Ovary (tissue), 9 donors: ENCODE measurements around the gene AK1. TPM values are rescaled to one million over a fixed set of nuclear protein-coding genes. Genes with fewer than 3 reads are reported as not detected.

Source experiments
- DNase-seq, 5 donors: peaks; one replicate each; pipeline ENCODE4 v3.0.0-alpha.2; 2019 to 2020
- H3K27ac ChIP-seq, 2 donors: fragments of 200-600 bp; one replicate each; pipeline versions ENCODE4 v1.5.1 to v1.8.0; 2019 to 2022
- H3K27me3 ChIP-seq: fragments of 200-600 bp; one replicate; pipeline ENCODE4 v1.8.0; 2022
- H3K36me3 ChIP-seq: fragments of 200-600 bp; sonication (generic); one replicate; pipeline ENCODE4 v1.5.1; 2019
- H3K4me1 ChIP-seq: one replicate; pipeline ENCODE4 v1.8.1; 2013; ENCODE audit warnings: mild to moderate bottlenecking, moderate library complexity; ENCODE audit not compliant: insufficient read depth
- H3K4me3 ChIP-seq: fragments of 200-600 bp; sonication (generic); one replicate; pipeline ENCODE4 v1.5.1; 2017
- H3K9me3 ChIP-seq, 2 donors: fragments of 200-600 bp in 1 of 2; sonication (generic) in 1 of 2; one replicate each; pipeline versions ENCODE4 v1.5.1 to v1.8.1; 2013 to 2019; ENCODE audit warnings: mild to moderate bottlenecking in 1 of 2, moderate library complexity in 1 of 2
- CTCF ChIP-seq, 3 donors: fragments of 450-650 bp in 2 of 3; fragments of 200-600 bp in 1 of 3; IDR thresholded peaks; one replicate each; pipeline versions ENCODE4 v1.5.1 to v1.8.0; 2016 to 2022; ENCODE audit warnings: antibody characterized with exemption in 3 of 3, mild to moderate bottlenecking in 1 of 3
- EP300 ChIP-seq: sonication (generic); formaldehyde crosslinking; IDR thresholded peaks from one replicate; pipeline ENCODE4 v1.6.1; 2017; ENCODE audit warnings: antibody characterized with exemption
- POLR2A ChIP-seq: fragments of 450-650 bp; IDR thresholded peaks from one replicate; pipeline ENCODE4 v1.6.1; 2017; ENCODE audit warnings: antibody characterized with exemption, mild to moderate bottlenecking, moderate library complexity
- WGBS, 3 donors: extraction: QIAGEN DNeasy Blood & Tissue Kit in 1 of 3; methylation state at CpG; one replicate each; pipeline versions ENCODE4 v1.1.5 to v1.1.7; 2013 to 2017; 5-methylcytosine and 5-hydroxymethylcytosine counted together
- intact Hi-C, 4 donors: fragments of 100-400 bp; cut with DNase I; formaldehyde crosslinking; loops; one replicate each; pipeline versions ENCODE4 v1.11.0 to v1.15.1; 2022 to 2023
- polyA plus RNA-seq, 2 donors: library from polyadenylated mRNA; stranded (reverse); fragments of 200-250 nt in 1 of 2; fragments of 350-450 nt in 1 of 2; fragmentation: Illumina TruSeq in 1 of 2; extraction: RNeasy Lipid Tissue Mini Kit (QIAGEN cat#74804) in 1 of 2; gene quantifications; one replicate each; pipeline ENCODE4 v1.2.3, GENCODE V29; 2013 to 2014
- total RNA-seq, 7 donors: library from RNA; depleted of rRNA in 2 of 7; stranded (reverse); fragments of >200 nt in 2 of 7; fragmentation: NEBNext Ultra II Directional in 3 of 7; extraction: Animal tissue kit (Norgen Biotek cat#: 25700) in 3 of 7; gene quantifications; one replicate each; pipeline versions ENCODE4 v1.1.0 to v1.2.4, GENCODE V29; 2016 to 2023
- donor health status: DM: no; HTN: no; CAD: no; lungs with moderate emphysema.
- donor health status: DM: no; HTN: no; CAD: no.
- donor health status: Bipolar disorder and iron deficiency.
- donor health status: DM: yes; HTN: yes; CAD: no.
- donor health status: DM: no; HTN: no; CAD: no.
- donor health status: DM: yes; HTN: yes; CAD: no.

Gene AK1
- total and polyA plus RNA-seq, 9 donors: 30.9 to 174 (median 119) TPM

- intact Hi-C loops: no loop called here
- Histone ChIP-seq H3K9me3 (no peaks in the 10 kb centered on the region), H3K4me1 (peaks cover 40% of the 10 kb centered on the region), H3K36me3 (no peaks in the 10 kb centered on the region), H3K27me3 (no peaks in the 10 kb centered on the region), H3K4me3 (no peak overlapping the region), H3K27ac (peak overlapping the region; percentile 0 to 83)
- DNase-seq: peak in 2 of 5 donors; percentile 29 to 38
- WGBS, 3 donors: 79 to 82% (median 80%) methylated on average over 11 of the region's 11 CpGs
- TF ChIP-seq POLR2A (no peak), EP300 (no peak), CTCF (IDR thresholded peaks at IDR 0.05) (no peak)
Observed at GRCh38 chr9:127856094-127856728, 21.3 kb downstream of the AK1 start.

DNA sequence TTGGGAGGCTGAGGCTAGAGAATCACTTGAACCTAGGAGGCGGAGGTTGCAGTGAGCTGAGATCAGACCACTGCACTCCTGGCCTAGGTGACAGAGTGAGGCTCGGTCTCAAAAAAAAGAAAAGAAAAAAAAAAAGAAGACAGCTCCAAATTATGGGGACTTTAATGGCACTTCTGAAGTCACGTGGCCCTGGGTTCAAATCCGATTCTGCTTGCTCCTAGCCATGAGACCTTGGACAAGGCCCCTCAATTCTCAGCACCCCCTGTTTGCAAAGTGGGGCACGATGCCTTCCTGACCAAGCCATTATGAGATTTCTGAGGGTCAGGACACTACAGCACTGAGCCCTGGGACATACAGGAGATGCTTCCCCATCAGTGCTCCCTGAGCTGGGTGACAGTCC is 22.0 kb downstream of the AK1 start:
- 89 to 95% (median 91%) methylated on average over 5 of the region's 5 CpGs for whole genome bisulfite sequencing, 3 donors
- no peak for DNase-seq
- H3K9me3 ChIP-seq: no peaks in the 10 kb centered on the region
- no peak for TF ChIP-seq CTCF (IDR thresholded peaks at IDR 0.05)
- no peak for TF ChIP-seq EP300
- TF ChIP-seq POLR2A: no peak
- intact Hi-C loops: no loop called here
- H3K4me3 ChIP-seq: no peak overlapping the region
- no peaks in the 10 kb centered on the region for H3K27me3 ChIP-seq
- H3K4me1 ChIP-seq: peaks cover 40% of the 10 kb centered on the region
- H3K27ac ChIP-seq: peak overlapping the region; percentile 83 to 93
- no peaks in the 10 kb centered on the region for H3K36me3 ChIP-seq

GRCh38 chr9:127854960-127855359 is 22.5 kb downstream of the AK1 start:
- intact Hi-C loops: no loop called here
- Histone ChIP-seq H3K4me3 (peak overlapping the region; percentile 71), H3K27me3 (no peaks in the 10 kb centered on the region), H3K36me3 (no peaks in the 10 kb centered on the region), H3K27ac (peak overlapping the region; percentile 83 to 93), H3K9me3 (no peaks in the 10 kb centered on the region), H3K4me1 (peaks cover 39% of the 10 kb centered on the region)
- 63 to 69% (median 64%) methylated on average over 9 to 11 of the region's 11 CpGs for WGBS, 3 donors
- TF ChIP-seq EP300 (no peak), POLR2A (no peak), CTCF (IDR thresholded peaks at IDR 0.05) (no peak)
- DNase-seq: peak in 1 of 5 donors; percentile 42

DNA sequence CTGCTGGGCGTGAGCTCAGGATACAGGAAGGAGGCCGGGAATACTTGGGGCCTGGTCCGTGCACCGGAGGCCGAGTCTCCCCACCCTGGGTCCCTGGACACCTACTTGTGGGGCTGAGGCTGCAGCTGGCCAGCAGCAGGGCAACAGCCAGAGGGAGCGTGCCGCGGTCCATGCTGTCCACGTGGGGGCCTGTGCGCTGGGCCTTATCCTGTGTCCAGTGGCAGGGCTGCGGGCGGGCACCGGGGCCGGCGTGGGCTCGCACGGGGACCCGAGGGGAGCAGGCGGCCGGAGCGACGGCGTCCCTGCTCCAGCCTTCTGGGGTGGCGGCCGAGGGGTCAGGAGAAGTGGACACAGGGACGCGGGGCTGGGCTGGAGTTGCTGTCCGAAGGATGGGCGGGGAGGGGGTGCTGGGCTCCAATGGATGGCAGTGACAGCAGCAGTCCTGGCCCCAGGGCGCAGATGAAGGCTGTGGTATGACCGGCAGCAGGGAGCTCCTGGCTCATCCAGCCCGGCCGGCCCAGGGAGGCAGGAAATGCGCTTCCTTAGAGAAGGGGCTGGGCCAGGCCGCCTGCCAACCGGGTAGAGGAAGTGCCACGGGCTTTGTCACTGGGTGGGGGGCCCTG is 23.2 kb downstream of the AK1 start, which contains the start of gene ENG:
Gene ENG (minus strand): TSS at position 475 of the 623 bp plus-strand sequence. CDS start 303 bp downstream, at position 172.
- no peaks in the 10 kb centered on the region for H3K36me3 ChIP-seq
- no peaks in the 10 kb centered on the region for H3K27me3 ChIP-seq
- H3K9me3 ChIP-seq: no peaks in the 10 kb centered on the region
- peak within 1 kb of the TSS; percentile 71 for H3K4me3 ChIP-seq
- peak; percentile 86 to 92 (median 88) for DNase-seq
- TF ChIP-seq CTCF (IDR thresholded peaks at IDR 0.05): peak in 2 of 3 donors; percentile 18 to 20
- TF ChIP-seq EP300: no peak
- peak; percentile 38 for TF ChIP-seq POLR2A
- H3K4me1 ChIP-seq: peaks cover 34% of the 10 kb centered on the region
- H3K27ac ChIP-seq: peak within 1 kb of the TSS; percentile 83 to 93
- 0 to 2% (median 1%) methylated on average over 26 to 37 of the region's 37 CpGs for WGBS, 3 donors
- intact Hi-C loops: no loop called here
